Measurements from ENCODE around the gene ASPN.

The ASPN gene

GRCh38 chr9:92482329-92482728 lies at the start of gene ASPN:
TSS of gene ASPN (minus strand) at chr9:92482506.
- Histone ChIP-seq H3K4me1 (ENCODE audit: control insufficient read depth, insufficient read depth, low read length) (peaks cover 33% of the 10 kb centered on the region), H3K4me3 (ENCODE audit: low read length) (peak within 1 kb of the TSS; percentile 33), H3K27ac (ENCODE audit: low read depth, low read length) (peak within 1 kb of the TSS; percentile 76), H3K36me3 (ENCODE audit: control insufficient read depth, insufficient read depth, low read length) (no peaks in the 10 kb centered on the region), H3K27me3 (ENCODE audit: control insufficient read depth, insufficient read depth, low read length) (no peaks in the 10 kb centered on the region), H3K9ac (ENCODE audit: low read length) (no peak within 1 kb of the TSS)

- no peak overlapping the region for H3K27ac ChIP-seq (ENCODE audit: low read depth, low read length)
- H3K4me1 ChIP-seq (ENCODE audit: control insufficient read depth, insufficient read depth, low read length), result no peaks in the 10 kb centered on the region
- no peak overlapping the region for H3K9ac ChIP-seq (ENCODE audit: low read length)
- no peaks in the 10 kb centered on the region for H3K36me3 ChIP-seq (ENCODE audit: control insufficient read depth, insufficient read depth, low read length)
- H3K4me3 ChIP-seq (ENCODE audit: low read length), result no peak overlapping the region
- no peaks in the 10 kb centered on the region for H3K27me3 ChIP-seq (ENCODE audit: control insufficient read depth, insufficient read depth, low read length)
Measured at GRCh38 chr9:92530893-92531292, 48.6 kb upstream of the ASPN start.

GRCh38 chr9:92529124-92529523 lies 46.8 kb upstream of the ASPN start:
- H3K4me3 ChIP-seq (ENCODE audit: low read length), result no peak overlapping the region
- H3K27ac ChIP-seq (ENCODE audit: low read depth, low read length), result no peak overlapping the region
- H3K36me3 ChIP-seq (ENCODE audit: control insufficient read depth, insufficient read depth, low read length), result no peaks in the 10 kb centered on the region
- no peak overlapping the region for H3K9ac ChIP-seq (ENCODE audit: low read length)
- no peaks in the 10 kb centered on the region for H3K27me3 ChIP-seq (ENCODE audit: control insufficient read depth, insufficient read depth, low read length)
- H3K4me1 ChIP-seq (ENCODE audit: control insufficient read depth, insufficient read depth, low read length), result no peaks in the 10 kb centered on the region

GRCh38 chr9:92528522-92528849 lies 46.2 kb upstream of the ASPN start:
- Histone ChIP-seq H3K36me3 (ENCODE audit: control insufficient read depth, insufficient read depth, low read length) (no peaks in the 10 kb centered on the region), H3K27me3 (ENCODE audit: control insufficient read depth, insufficient read depth, low read length) (no peaks in the 10 kb centered on the region), H3K4me3 (ENCODE audit: low read length) (no peak overlapping the region), H3K4me1 (ENCODE audit: control insufficient read depth, insufficient read depth, low read length) (no peaks in the 10 kb centered on the region), H3K27ac (ENCODE audit: low read depth, low read length) (no peak overlapping the region), H3K9ac (ENCODE audit: low read length) (no peak overlapping the region)

GRCh38 chr9:92527832-92528521 lies 45.7 kb upstream of the ASPN start:
- H3K27ac ChIP-seq (ENCODE audit: low read depth, low read length), result no peak overlapping the region
- no peaks in the 10 kb centered on the region for H3K27me3 ChIP-seq (ENCODE audit: control insufficient read depth, insufficient read depth, low read length)
- H3K4me1 ChIP-seq (ENCODE audit: control insufficient read depth, insufficient read depth, low read length), result no peaks in the 10 kb centered on the region
- H3K4me3 ChIP-seq (ENCODE audit: low read length), result no peak overlapping the region
- no peaks in the 10 kb centered on the region for H3K36me3 ChIP-seq (ENCODE audit: control insufficient read depth, insufficient read depth, low read length)
- H3K9ac ChIP-seq (ENCODE audit: low read length), result no peak overlapping the region

- Histone ChIP-seq H3K27ac (ENCODE audit: low read depth, low read length) (no peak overlapping the region), H3K9ac (ENCODE audit: low read length) (no peak overlapping the region), H3K4me1 (ENCODE audit: control insufficient read depth, insufficient read depth, low read length) (no peaks in the 10 kb centered on the region), H3K36me3 (ENCODE audit: control insufficient read depth, insufficient read depth, low read length) (no peaks in the 10 kb centered on the region), H3K27me3 (ENCODE audit: control insufficient read depth, insufficient read depth, low read length) (no peaks in the 10 kb centered on the region), H3K4me3 (ENCODE audit: low read length) (no peak overlapping the region)
Measured at GRCh38 chr9:92527291-92527828, 45.1 kb upstream of the ASPN start.

- Histone ChIP-seq H3K4me3 (ENCODE audit: low read length) (no peak overlapping the region), H3K4me1 (ENCODE audit: control insufficient read depth, insufficient read depth, low read length) (no peaks in the 10 kb centered on the region), H3K36me3 (ENCODE audit: control insufficient read depth, insufficient read depth, low read length) (no peaks in the 10 kb centered on the region), H3K9ac (ENCODE audit: low read length) (no peak overlapping the region), H3K27ac (ENCODE audit: low read depth, low read length) (no peak overlapping the region), H3K27me3 (ENCODE audit: control insufficient read depth, insufficient read depth, low read length) (no peaks in the 10 kb centered on the region)
Measured at GRCh38 chr9:92525306-92525705, 43.0 kb upstream of the ASPN start.

- Histone ChIP-seq H3K4me3 (ENCODE audit: low read length) (no peak overlapping the region), H3K27me3 (ENCODE audit: control insufficient read depth, insufficient read depth, low read length) (no peaks in the 10 kb centered on the region), H3K9ac (ENCODE audit: low read length) (no peak overlapping the region), H3K27ac (ENCODE audit: low read depth, low read length) (no peak overlapping the region), H3K4me1 (ENCODE audit: control insufficient read depth, insufficient read depth, low read length) (no peaks in the 10 kb centered on the region), H3K36me3 (ENCODE audit: control insufficient read depth, insufficient read depth, low read length) (no peaks in the 10 kb centered on the region)
Measured at GRCh38 chr9:92524881-92525280, 42.6 kb upstream of the ASPN start.

GRCh38 chr9:92522983-92523970 lies 41.0 kb upstream of the ASPN start:
- Histone ChIP-seq H3K4me3 (ENCODE audit: low read length) (no peak overlapping the region), H3K9ac (ENCODE audit: low read length) (no peak overlapping the region), H3K4me1 (ENCODE audit: control insufficient read depth, insufficient read depth, low read length) (no peaks in the 10 kb centered on the region), H3K27ac (ENCODE audit: low read depth, low read length) (no peak overlapping the region), H3K36me3 (ENCODE audit: control insufficient read depth, insufficient read depth, low read length) (no peaks in the 10 kb centered on the region), H3K27me3 (ENCODE audit: control insufficient read depth, insufficient read depth, low read length) (no peaks in the 10 kb centered on the region)

- Histone ChIP-seq H3K9ac (ENCODE audit: low read length) (no peak overlapping the region), H3K4me1 (ENCODE audit: control insufficient read depth, insufficient read depth, low read length) (no peaks in the 10 kb centered on the region), H3K27me3 (ENCODE audit: control insufficient read depth, insufficient read depth, low read length) (no peaks in the 10 kb centered on the region), H3K4me3 (ENCODE audit: low read length) (no peak overlapping the region), H3K36me3 (ENCODE audit: control insufficient read depth, insufficient read depth, low read length) (no peaks in the 10 kb centered on the region), H3K27ac (ENCODE audit: low read depth, low read length) (no peak overlapping the region)
Measured at GRCh38 chr9:92520837-92521236, 38.5 kb upstream of the ASPN start.

- H3K9ac ChIP-seq (ENCODE audit: low read length), result no peak overlapping the region
- H3K36me3 ChIP-seq (ENCODE audit: control insufficient read depth, insufficient read depth, low read length), result no peaks in the 10 kb centered on the region
- H3K4me1 ChIP-seq (ENCODE audit: control insufficient read depth, insufficient read depth, low read length), result peaks cover 2% of the 10 kb centered on the region
- H3K27me3 ChIP-seq (ENCODE audit: control insufficient read depth, insufficient read depth, low read length), result no peaks in the 10 kb centered on the region
- no peak overlapping the region for H3K4me3 ChIP-seq (ENCODE audit: low read length)
- H3K27ac ChIP-seq (ENCODE audit: low read depth, low read length), result no peak overlapping the region
Measured at GRCh38 chr9:92518199-92518598, 35.9 kb upstream of the ASPN start.

- peaks cover 2% of the 10 kb centered on the region for H3K4me1 ChIP-seq (ENCODE audit: control insufficient read depth, insufficient read depth, low read length)
- H3K27me3 ChIP-seq (ENCODE audit: control insufficient read depth, insufficient read depth, low read length), result no peaks in the 10 kb centered on the region
- no peaks in the 10 kb centered on the region for H3K36me3 ChIP-seq (ENCODE audit: control insufficient read depth, insufficient read depth, low read length)
- H3K27ac ChIP-seq (ENCODE audit: low read depth, low read length), result no peak overlapping the region
- H3K4me3 ChIP-seq (ENCODE audit: low read length), result no peak overlapping the region
- no peak overlapping the region for H3K9ac ChIP-seq (ENCODE audit: low read length)
Measured at GRCh38 chr9:92517046-92517445, 34.7 kb upstream of the ASPN start.

All from rectal smooth muscle tissue (tissue), 1 donor.